ENCODE results near the gene HACD2.

HACD2 gene

DNA sequence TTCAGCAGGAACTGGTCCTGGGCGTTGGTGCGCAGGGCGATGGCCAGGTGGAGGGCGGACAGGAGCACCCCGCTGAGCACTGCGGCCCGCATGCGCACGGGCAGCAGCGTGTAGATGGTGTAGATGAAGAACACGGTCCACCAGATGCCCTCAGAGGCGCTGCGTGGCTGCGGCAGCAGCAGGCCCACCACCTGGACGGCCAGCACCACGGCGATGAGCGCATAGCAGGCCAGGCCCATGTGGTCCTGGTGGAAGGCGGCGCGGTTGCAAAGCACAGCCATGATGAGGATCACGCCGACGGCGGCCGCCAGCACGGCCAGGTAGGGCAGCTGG lies 137.5 kb downstream of the HACD2 start:
- no peak for DNase-seq (ENCODE audit: low read depth)

GRCh38 chr3:123446610-123447109 lies 138.2 kb downstream of the HACD2 start:
- no peak for DNase-seq (ENCODE audit: low read depth)

- DNase-seq (ENCODE audit: low read depth): no peak
These were observed 138.6 kb downstream of the HACD2 start for GRCh38 chr3:123446210-123446609.

- no peak for DNase-seq (ENCODE audit: low read depth)
These were observed 139.2 kb downstream of the HACD2 start for GRCh38 chr3:123445702-123446101.

- no peak for DNase-seq (ENCODE audit: low read depth)
These were observed 140.1 kb downstream of the HACD2 start for GRCh38 chr3:123444744-123445143.

- DNase-seq (ENCODE audit: low read depth): no peak
These were observed 140.8 kb downstream of the HACD2 start for GRCh38 chr3:123444023-123444422.

- DNase-seq (ENCODE audit: low read depth): no peak
These were observed 141.9 kb downstream of the HACD2 start for GRCh38 chr3:123442908-123443307.

- DNase-seq (ENCODE audit: low read depth): no peak
These were observed 142.7 kb downstream of the HACD2 start for GRCh38 chr3:123442125-123442524.

Measured in amniotic epithelial cell (primary cell).